ENCODE measurements around the gene UBASH3B. TPM values are rescaled to one million over a fixed set of nuclear protein-coding genes. Genes with fewer than 3 reads are reported as not detected.
A peak's percentile ranks its signal among the peaks of the same experiment; 100 is the strongest.
"Not testable (repeated sequence)": the region's sequence is repeated elsewhere in the genome, so short reads cannot be mapped to it uniquely, and the experiment has no call there.

The UBASH3B gene
- total RNA-seq, 2 donors from 2014 or later: 0.78 to 12.9 TPM

- TF ChIP-seq CTCF (IDR thresholded peaks at IDR 0.05) (no peak), POLR2A (IDR thresholded peaks at IDR 0.05) (no peak)
- H3K36me3 ChIP-seq (replicated peaks in 1 of 2; ENCODE audit: insufficient read depth in 1 of 2, low read depth in 2 of 2): no peaks in the 10 kb centered on the region
- no peaks in the 10 kb centered on the region for H3K9me3 ChIP-seq
- WGBS, 2 donors: 66 to 74% methylated on average over 6 of the region's 6 CpGs
- H3K4me1 ChIP-seq: no peaks in the 10 kb centered on the region
- no peaks in the 10 kb centered on the region for H3K27me3 ChIP-seq
- DNase-seq: no peak
- no peak overlapping the region for H3K4me3 ChIP-seq
- intact Hi-C loops (cut with DNase I): no loop called here
- H3K27ac ChIP-seq: no peak overlapping the region
- no peak for ATAC-seq
Observed at GRCh38 chr11:122617926-122618325, 37.6 kb upstream of the UBASH3B start.

- H3K4me1 ChIP-seq: no peaks in the 10 kb centered on the region
- H3K27me3 ChIP-seq: no peaks in the 10 kb centered on the region
- TF ChIP-seq CTCF (IDR thresholded peaks at IDR 0.05): no peak
- TF ChIP-seq POLR2A (IDR thresholded peaks at IDR 0.05): no peak
- H3K4me3 ChIP-seq: no peak overlapping the region
- H3K27ac ChIP-seq: no peak overlapping the region
- intact Hi-C loops (cut with DNase I): no loop called here
- ATAC-seq (no peak), DNase-seq (no peak)
- no peaks in the 10 kb centered on the region for H3K9me3 ChIP-seq
- H3K36me3 ChIP-seq (replicated peaks in 1 of 2; ENCODE audit: insufficient read depth in 1 of 2, low read depth in 2 of 2): no peaks in the 10 kb centered on the region
- 93 to 96% methylated on average over 19 of the region's 19 CpGs for WGBS, 2 donors
Observed at GRCh38 chr11:122618927-122619326, 36.6 kb upstream of the UBASH3B start.

- Histone ChIP-seq H3K27ac (no peak overlapping the region), H3K4me3 (no peak overlapping the region), H3K36me3 (replicated peaks in 1 of 2; ENCODE audit: insufficient read depth in 1 of 2, low read depth in 2 of 2) (no peaks in the 10 kb centered on the region), H3K27me3 (no peaks in the 10 kb centered on the region), H3K9me3 (no peaks in the 10 kb centered on the region), H3K4me1 (no peaks in the 10 kb centered on the region)
- no peak for ATAC-seq
- TF ChIP-seq CTCF (IDR thresholded peaks at IDR 0.05) (no peak), POLR2A (IDR thresholded peaks at IDR 0.05) (no peak)
- no peak for DNase-seq
- intact Hi-C loops (cut with DNase I): no loop called here
- 90 to 91% methylated on average over 3 of the region's 3 CpGs for WGBS, 2 donors
Observed at GRCh38 chr11:122619757-122620156, 35.8 kb upstream of the UBASH3B start.

- WGBS, 2 donors: 76 to 86% methylated on average over 7 of the region's 7 CpGs
- H3K27me3 ChIP-seq; H3K4me3 ChIP-seq; intact Hi-C loops (cut with DNase I); H3K9me3 ChIP-seq; H3K36me3 ChIP-seq (replicated peaks in 1 of 2; ENCODE audit: insufficient read depth in 1 of 2, low read depth in 2 of 2); H3K27ac ChIP-seq; DNase-seq; ATAC-seq: not testable (repeated sequence)
- H3K4me1 ChIP-seq: peaks cover 13% of the 10 kb centered on the region
Observed at GRCh38 chr11:122625501-122625900, 30.0 kb upstream of the UBASH3B start.

- intact Hi-C loops (cut with DNase I): no loop called here
- no peak for TF ChIP-seq CTCF (IDR thresholded peaks at IDR 0.05)
- no peak for TF ChIP-seq POLR2A (IDR thresholded peaks at IDR 0.05)
- H3K4me3 ChIP-seq: no peak overlapping the region
- H3K36me3 ChIP-seq (replicated peaks in 1 of 2; ENCODE audit: insufficient read depth in 1 of 2, low read depth in 2 of 2): no peaks in the 10 kb centered on the region
- ATAC-seq (peak; percentile 95), DNase-seq (peak; percentile 55 to 76 (median 74))
- whole genome bisulfite sequencing, 2 donors: 54 to 61% methylated on average over 8 of the region's 8 CpGs
- no peaks in the 10 kb centered on the region for H3K9me3 ChIP-seq
- H3K27me3 ChIP-seq: no peaks in the 10 kb centered on the region
- H3K27ac ChIP-seq: peak overlapping the region in 2 of 4 donors; percentile 50 to 64
- peaks cover 13% of the 10 kb centered on the region for H3K4me1 ChIP-seq
Observed at GRCh38 chr11:122625976-122626665, 29.4 kb upstream of the UBASH3B start.
